Neuronal stem cell (in vitro differentiated cells): ENCODE results near the gene EXOC6.

Experiments used
- DNase-seq: peaks from one replicate; pipeline ENCODE4 v3.0.0-alpha.2; 2013; ENCODE audit warnings: low spot score
- H2AFZ ChIP-seq: one replicate; pipeline ENCODE4 v1.6.1; 2013; ENCODE audit warnings: mild to moderate bottlenecking, low read length, inconsistent platforms
- H2AK5ac ChIP-seq: 2 replicates; pipeline ENCODE4 v1.6.1; 2013; ENCODE audit warnings: low read depth, mild to moderate bottlenecking, inconsistent platforms, low read length, moderate library complexity, mixed read lengths
- H2BK120ac ChIP-seq: 2 replicates; pipeline ENCODE4 v1.6.1; 2013; ENCODE audit warnings: low read depth, mild to moderate bottlenecking, inconsistent platforms, low read length, moderate library complexity, mixed read lengths
- H2BK12ac ChIP-seq: one replicate; pipeline ENCODE4 v1.6.1; 2013; ENCODE audit warnings: low read length, inconsistent platforms
- H2BK15ac ChIP-seq: 2 replicates; pipeline ENCODE4 v1.6.1; 2013; ENCODE audit warnings: mild to moderate bottlenecking, low read length, inconsistent platforms, mixed read lengths
- H2BK5ac ChIP-seq: one replicate; pipeline ENCODE4 v1.6.1; 2013; ENCODE audit warnings: inconsistent platforms, mild to moderate bottlenecking, low read length, moderate library complexity
- H3K14ac ChIP-seq: one replicate; pipeline ENCODE4 v1.6.1; 2013; ENCODE audit warnings: low read length, inconsistent platforms
- H3K18ac ChIP-seq: 2 replicates; pipeline ENCODE4 v1.6.1; 2013; ENCODE audit warnings: low read length, inconsistent platforms
- H3K23ac ChIP-seq: 2 replicates; pipeline ENCODE4 v1.6.1; 2013; ENCODE audit warnings: low read depth, mild to moderate bottlenecking, mixed read lengths, low read length, inconsistent platforms; ENCODE audit not compliant: poor library complexity
- H3K27ac ChIP-seq: replicated peaks from 3 replicates; pipeline ENCODE4 v1.5.1; 2013; ENCODE audit warnings: low read length, inconsistent platforms
- H3K27me3 ChIP-seq, 3 experiments: 2 replicates each; pipeline ENCODE4 v1.6.1; 2013; ENCODE audit warnings: low read length in 3 of 3, mild to moderate bottlenecking in 2 of 3, inconsistent platforms in 1 of 3, low read depth in 1 of 3, mixed read lengths in 1 of 3, moderate library complexity in 1 of 3; ENCODE audit not compliant: control insufficient read depth in 3 of 3, insufficient read depth in 3 of 3
- H3K36me3 ChIP-seq, 2 donors: replicated peaks in 1 of 2; 2 replicates each; pipeline ENCODE4 v1.6.1; 2013; ENCODE audit warnings: low read length in 2 of 2; ENCODE audit not compliant: control insufficient read depth in 2 of 2, insufficient read depth in 2 of 2
- H3K4ac ChIP-seq: 2 replicates; pipeline ENCODE4 v1.6.1; 2013; ENCODE audit warnings: inconsistent platforms, mild to moderate bottlenecking, low read length, moderate library complexity
- H3K4me1 ChIP-seq, 2 donors: 1 replicate in 1 of 2; 2 replicates in 1 of 2; pipeline ENCODE4 v1.6.1; 2013; ENCODE audit warnings: low read length in 2 of 2, low read depth in 1 of 2; ENCODE audit not compliant: control insufficient read depth in 2 of 2, insufficient read depth in 1 of 2
- H3K4me2 ChIP-seq: one replicate; pipeline ENCODE4 v1.6.1; 2013; ENCODE audit warnings: mild to moderate bottlenecking, low read length, inconsistent platforms; ENCODE audit not compliant: insufficient read depth, poor library complexity, severe bottlenecking
- H3K4me3 ChIP-seq, 2 donors: 2 replicates each; pipeline ENCODE4 v1.5.1; 2013; ENCODE audit warnings: low read length in 2 of 2, mild to moderate bottlenecking in 2 of 2, inconsistent platforms in 1 of 2, moderate library complexity in 1 of 2
- H3K79me1 ChIP-seq: one replicate; pipeline ENCODE4 v1.6.1; 2013; ENCODE audit warnings: low read depth, mild to moderate bottlenecking, inconsistent platforms, low read length, moderate library complexity
- H3K9ac ChIP-seq: one replicate; pipeline ENCODE4 v1.6.1; 2013; ENCODE audit warnings: mild to moderate bottlenecking, low read depth, low read length, inconsistent platforms; ENCODE audit not compliant: poor library complexity
- H3K9me3 ChIP-seq, 2 donors: replicated peaks in 1 of 2; 2 replicates each; pipeline versions ENCODE3 to v1.6.1; 2013; ENCODE audit warnings: low read length in 2 of 2, mild to moderate bottlenecking in 2 of 2, inconsistent platforms in 1 of 2, low read depth in 1 of 2, mixed read lengths in 1 of 2, moderate library complexity in 1 of 2; ENCODE audit not compliant: control insufficient read depth in 2 of 2, insufficient read depth in 1 of 2
- H4K8ac ChIP-seq: one replicate; pipeline ENCODE4 v1.6.1; 2013; ENCODE audit warnings: low read depth, mild to moderate bottlenecking, inconsistent platforms, low read length, moderate library complexity
- H4K91ac ChIP-seq: one replicate; pipeline ENCODE4 v1.6.1; 2013; ENCODE audit warnings: low read length, low read depth, mild to moderate bottlenecking, inconsistent platforms; ENCODE audit not compliant: poor library complexity
- WGBS, 2 donors: extraction: QIAGEN DNeasy Blood & Tissue Kit; methylation state at CpG; one replicate each; pipeline ENCODE4 v1.1.7; 2013; ENCODE audit warnings: missing lambda C conversion rate in 2 of 2, mixed read lengths in 1 of 2; ENCODE audit not compliant: insufficient read length in 2 of 2, insufficient replicate concordance in 1 of 2; ENCODE audit errors: extremely low coverage in 2 of 2; 5-methylcytosine and 5-hydroxymethylcytosine counted together

Gene EXOC6

GRCh38 chr10:92890471-92890870, 42.2 kb downstream of the EXOC6 start:
- no peak overlapping the region for H2BK120ac ChIP-seq
- DNase-seq: no peak
- no peak overlapping the region for H3K18ac ChIP-seq
- no peak overlapping the region for H4K8ac ChIP-seq
- H3K27ac ChIP-seq: no peak overlapping the region
- no peak overlapping the region for H3K9ac ChIP-seq
- no peak overlapping the region for H2AK5ac ChIP-seq
- H2BK12ac ChIP-seq: no peak overlapping the region
- H3K27me3 ChIP-seq: no peaks in the 10 kb centered on the region
- H3K23ac ChIP-seq: no peak overlapping the region
- H3K79me1 ChIP-seq: no peaks in the 10 kb centered on the region
- H3K4me1 ChIP-seq: peaks cover 5 to 6% of the 10 kb centered on the region in 2 donors
- no peak overlapping the region for H2AFZ ChIP-seq
- no peak overlapping the region for H2BK15ac ChIP-seq
- no peak overlapping the region for H4K91ac ChIP-seq
- no peak overlapping the region for H3K4me2 ChIP-seq
- no peak overlapping the region for H3K4me3 ChIP-seq
- no peak overlapping the region for H3K4ac ChIP-seq
- H3K14ac ChIP-seq: no peak overlapping the region
- H3K9me3 ChIP-seq: no peaks in the 10 kb centered on the region
- peaks cover 0 to 5% of the 10 kb centered on the region in 2 donors for H3K36me3 ChIP-seq
- no peak overlapping the region for H2BK5ac ChIP-seq

DNA sequence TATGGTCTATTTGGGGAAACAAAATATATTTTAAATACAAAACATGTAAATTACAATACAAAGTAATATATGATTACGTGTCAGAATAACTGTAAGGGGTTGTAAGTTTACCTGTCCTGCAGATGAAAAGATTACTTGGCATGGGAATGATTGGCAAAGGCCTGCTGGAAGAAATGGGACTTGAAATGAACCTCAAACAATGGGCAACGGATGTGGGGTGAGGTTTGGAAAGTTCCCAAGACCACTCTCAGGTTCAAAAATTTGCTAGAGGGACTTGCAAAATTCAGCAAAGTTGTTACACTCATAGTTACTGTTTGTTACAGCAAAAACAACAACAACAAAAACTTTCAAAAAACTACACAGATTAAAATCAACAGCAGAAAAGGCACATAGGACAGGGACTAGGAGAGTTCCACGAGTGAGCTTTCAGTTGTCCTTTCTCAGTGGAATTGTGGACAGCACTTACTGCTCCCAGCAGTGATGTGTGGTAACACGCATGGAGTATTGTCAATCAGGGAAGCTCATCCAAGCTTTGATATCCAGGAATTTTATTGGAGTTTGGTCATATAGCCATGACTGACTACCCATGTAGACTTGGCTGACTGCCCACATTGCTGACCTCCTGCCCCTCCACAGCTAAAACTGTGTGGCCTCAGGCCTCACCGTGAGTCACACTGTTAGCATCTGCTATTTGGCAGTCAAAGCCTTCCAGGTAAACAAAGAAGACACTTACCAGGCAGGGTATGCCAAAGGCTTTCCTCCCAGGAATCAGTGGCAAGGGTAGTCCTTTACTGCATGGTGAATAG, 43.8 kb downstream of the EXOC6 start:
- H3K4me2 ChIP-seq: no peak overlapping the region
- no peak overlapping the region for H2BK15ac ChIP-seq
- H3K18ac ChIP-seq: no peak overlapping the region
- H3K14ac ChIP-seq: no peak overlapping the region
- H2AFZ ChIP-seq: no peak overlapping the region
- no peak overlapping the region for H3K9ac ChIP-seq
- no peaks in the 10 kb centered on the region for H3K79me1 ChIP-seq
- H4K8ac ChIP-seq: no peak overlapping the region
- no peaks in the 10 kb centered on the region for H3K27me3 ChIP-seq
- no peak for DNase-seq
- peaks cover 0 to 9% of the 10 kb centered on the region in 2 donors for H3K36me3 ChIP-seq
- H3K4ac ChIP-seq: no peak overlapping the region
- no peaks in the 10 kb centered on the region for H3K9me3 ChIP-seq
- no peak overlapping the region for H2BK12ac ChIP-seq
- no peak overlapping the region for H3K23ac ChIP-seq
- no peak overlapping the region for H2BK5ac ChIP-seq
- no CpG with 5 or more reads among the region's 5 CpGs for WGBS, 2 donors
- peaks cover 4 to 5% of the 10 kb centered on the region in 2 donors for H3K4me1 ChIP-seq
- H2BK120ac ChIP-seq: no peak overlapping the region
- H2AK5ac ChIP-seq: no peak overlapping the region
- H4K91ac ChIP-seq: no peak overlapping the region
- H3K4me3 ChIP-seq: peak overlapping the region in 1 of 2 donors; percentile 25
- no peak overlapping the region for H3K27ac ChIP-seq

DNA sequence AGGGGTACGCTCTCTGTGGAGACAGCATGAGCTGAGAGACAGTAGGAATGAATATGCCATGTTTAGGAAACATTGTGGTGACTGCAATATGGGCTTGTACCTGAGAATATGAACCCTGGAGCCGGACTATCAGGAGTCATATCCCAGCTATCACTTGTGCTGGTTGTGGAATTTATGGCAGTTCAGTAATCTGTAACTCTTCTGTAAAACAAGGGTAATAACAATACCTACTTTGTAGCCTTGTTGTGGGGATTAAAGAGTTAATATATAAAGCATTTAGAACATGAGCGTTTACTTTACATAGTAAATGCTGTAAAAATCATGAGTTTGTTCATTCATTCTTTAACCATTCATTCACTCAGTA, 44.4 kb downstream of the EXOC6 start:
- no peak overlapping the region for H3K4me2 ChIP-seq
- H4K8ac ChIP-seq: no peak overlapping the region
- no peaks in the 10 kb centered on the region for H3K79me1 ChIP-seq
- no peak for DNase-seq
- H3K9me3 ChIP-seq: no peaks in the 10 kb centered on the region
- no peak overlapping the region for H4K91ac ChIP-seq
- peak overlapping the region in 1 of 2 donors; percentile 25 for H3K4me3 ChIP-seq
- no peak overlapping the region for H2BK120ac ChIP-seq
- no peak overlapping the region for H3K27ac ChIP-seq
- H2BK12ac ChIP-seq: no peak overlapping the region
- no peak overlapping the region for H3K23ac ChIP-seq
- WGBS, 2 donors: no CpG with 5 or more reads among the region's 3 CpGs
- H2AK5ac ChIP-seq: no peak overlapping the region
- no peak overlapping the region for H3K4ac ChIP-seq
- no peak overlapping the region for H3K14ac ChIP-seq
- no peak overlapping the region for H2AFZ ChIP-seq
- peaks cover 4 to 5% of the 10 kb centered on the region in 2 donors for H3K4me1 ChIP-seq
- H3K18ac ChIP-seq: no peak overlapping the region
- no peaks in the 10 kb centered on the region for H3K27me3 ChIP-seq
- no peak overlapping the region for H2BK15ac ChIP-seq
- H2BK5ac ChIP-seq: no peak overlapping the region
- no peak overlapping the region for H3K9ac ChIP-seq
- H3K36me3 ChIP-seq: peaks cover 0 to 14% of the 10 kb centered on the region in 2 donors

GRCh38 chr10:92894081-92894655, 45.8 kb downstream of the EXOC6 start:
- no peak overlapping the region for H3K4me3 ChIP-seq
- H3K4ac ChIP-seq: no peak overlapping the region
- no peak overlapping the region for H3K27ac ChIP-seq
- no peaks in the 10 kb centered on the region for H3K79me1 ChIP-seq
- H2BK15ac ChIP-seq: no peak overlapping the region
- DNase-seq: no peak
- H3K18ac ChIP-seq: no peak overlapping the region
- no peak overlapping the region for H3K9ac ChIP-seq
- no peak overlapping the region for H3K23ac ChIP-seq
- H2BK5ac ChIP-seq: no peak overlapping the region
- H2AFZ ChIP-seq: no peak overlapping the region
- H3K4me1 ChIP-seq: peaks cover 4 to 5% of the 10 kb centered on the region in 2 donors
- no peaks in the 10 kb centered on the region for H3K27me3 ChIP-seq
- no peak overlapping the region for H3K14ac ChIP-seq
- H4K91ac ChIP-seq: no peak overlapping the region
- peaks cover 0 to 18% of the 10 kb centered on the region in 2 donors for H3K36me3 ChIP-seq
- no peak overlapping the region for H2BK120ac ChIP-seq
- H3K4me2 ChIP-seq: no peak overlapping the region
- no peak overlapping the region for H2BK12ac ChIP-seq
- no peak overlapping the region for H2AK5ac ChIP-seq
- H3K9me3 ChIP-seq: no peaks in the 10 kb centered on the region
- H4K8ac ChIP-seq: no peak overlapping the region
